HCT116 (cell line): Measurements from ENCODE around the gene EML1. TPM values are rescaled to one million over a fixed set of nuclear protein-coding genes. Genes with fewer than 3 reads are reported as not detected.

Experiments
- ATAC-seq: fragments of 200-7000 bp; cut with Tn5 transposase; 2 replicates; pipeline ENCODE4 v1.9.1; 2020; ENCODE audit warnings: mild to moderate bottlenecking, moderate library complexity
- BruUV-seq: library from RNA; stranded (reverse); fragments of 400-500 nt; replicated peaks from 2 replicates; lab custom pipeline; 2021; lab: Mats Ljungman, UMichigan
- CTCF ChIA-PET: fragments of 300-600 bp; sonication (Branson Sonifier 250); formaldehyde crosslinking; loops from one replicate; lab custom pipeline; 2021; ENCODE audit warnings: antibody characterized with exemption; lab: Charles Lee
- POLR2A ChIA-PET: fragments of 300-600, 350-600 bp; sonication (Branson Sonifier 250); formaldehyde crosslinking; loops from one replicate; lab custom pipeline; 2021; ENCODE audit warnings: antibody characterized with exemption; lab: Charles Lee
- RAD21 ChIA-PET, 2 experiments: fragments of 300-600 bp; sonication (Branson Sonifier 250); formaldehyde crosslinking; loops; one replicate each; lab custom pipeline; 2023; ENCODE audit warnings: low total read pairs in 2 of 2; ENCODE audit not compliant: uncharacterized antibody in 2 of 2, unreplicated experiment in 2 of 2, low non-redundant PET in 1 of 2; lab: Charles Lee
- DNase-seq: peaks from one replicate; pipeline ENCODE4 v3.0.0-alpha.2; 2010; ENCODE audit warnings: low read depth, low spot score
- H2AFZ ChIP-seq: fragments of 200-600 bp; shearing (Covaris generic), sonication (generic); 2 replicates; pipeline ENCODE4 v1.6.1; 2017; ENCODE audit warnings: low read depth, mixed run types, mixed read lengths, antibody characterized with exemption, low read length; ENCODE audit not compliant: poor library complexity, severe bottlenecking
- H3K27ac ChIP-seq: 2 replicates; pipeline ENCODE4 v1.5.1; 2012; ENCODE audit warnings: low read depth, low read length
- H3K27me3 ChIP-seq: fragments of 200-600 bp; sonication (generic); 2 replicates; pipeline ENCODE4 v1.6.1; 2016; ENCODE audit warnings: mixed run types, low read length, mixed read lengths; ENCODE audit not compliant: insufficient read depth
- H3K36me3 ChIP-seq, 2 experiments: fragments of 200-500 bp in 1 of 2; fragments of 200-600 bp in 1 of 2; sonication (Bioruptor generic) in 1 of 2; sonication (generic) in 1 of 2; 2 replicates each; pipeline versions ENCODE4 v1.5.1 to v1.6.1; 2014 to 2016; ENCODE audit warnings: low read length in 2 of 2, inconsistent platforms in 1 of 2, mixed read lengths in 1 of 2, mixed run types in 1 of 2; ENCODE audit not compliant: insufficient read depth in 2 of 2, control insufficient read depth in 1 of 2
- H3K4me1 ChIP-seq, 2 experiments: fragments of 200-600 bp in 1 of 2; sonication (generic) in 1 of 2; 2 replicates each; pipeline versions ENCODE4 v1.5.1 to v1.6.1; 2012 to 2017; ENCODE audit warnings: low read length in 2 of 2, inconsistent platforms in 1 of 2, mild to moderate bottlenecking in 1 of 2, mixed read lengths in 1 of 2, mixed run types in 1 of 2, moderate library complexity in 1 of 2; ENCODE audit not compliant: insufficient read depth in 2 of 2, control insufficient read depth in 1 of 2
- H3K4me2 ChIP-seq: fragments of 200-600 bp; sonication (generic); 2 replicates; pipeline ENCODE4 v1.6.1; 2017; ENCODE audit warnings: mixed run types, low read length, mixed read lengths
- H3K4me3 ChIP-seq, 2 experiments: fragments of 200-600 bp in 1 of 2; sonication (generic) in 1 of 2; replicated peaks in 1 of 2; 2 replicates each; pipeline ENCODE4 v1.5.1; 2011 to 2016; ENCODE audit warnings: low read length in 2 of 2, control low read depth in 1 of 2, low read depth in 1 of 2, mild to moderate bottlenecking in 1 of 2, mixed read lengths in 1 of 2, mixed run types in 1 of 2
- H3K79me2 ChIP-seq: fragments of 200-600 bp; sonication (generic); 2 replicates; pipeline ENCODE4 v1.6.1; 2017; ENCODE audit warnings: mild to moderate bottlenecking, mixed run types, low read length, moderate library complexity, mixed read lengths; ENCODE audit not compliant: insufficient read depth
- H3K9ac ChIP-seq: fragments of 200-600 bp; sonication (generic); 2 replicates; pipeline ENCODE4 v1.6.1; 2016; ENCODE audit warnings: low read length, mixed read lengths
- H3K9me2 ChIP-seq: fragments of 200-600 bp; sonication (generic), shearing (Covaris generic); 2 replicates; pipeline ENCODE4 v1.6.1; 2017; ENCODE audit warnings: mixed run types, mild to moderate bottlenecking, moderate library complexity; ENCODE audit not compliant: insufficient read depth
- H3K9me3 ChIP-seq, 2 experiments: fragments of 200-500 bp in 1 of 2; fragments of 200-600 bp in 1 of 2; sonication (Bioruptor generic) in 1 of 2; sonication (generic) in 1 of 2; 2 replicates each; pipeline ENCODE4 v1.6.1; 2014 to 2017; ENCODE audit warnings: low read length in 2 of 2, mixed read lengths in 2 of 2, inconsistent platforms in 1 of 2, low read depth in 1 of 2, mild to moderate bottlenecking in 1 of 2, mixed run types in 1 of 2, moderate library complexity in 1 of 2; ENCODE audit not compliant: control insufficient read depth in 1 of 2, insufficient read depth in 1 of 2
- H4K20me1 ChIP-seq: fragments of 200-600 bp; sonication (generic), shearing (Covaris generic); 2 replicates; pipeline ENCODE4 v1.6.1; 2017; ENCODE audit warnings: mixed run types, mild to moderate bottlenecking, moderate library complexity; ENCODE audit not compliant: insufficient read depth
- ATF3 ChIP-seq: IDR thresholded peaks from 2 replicates; pipeline ENCODE4 v1.6.1; 2012
- CBX3 ChIP-seq: IDR thresholded peaks from 2 replicates; pipeline ENCODE4 v1.6.1; 2012; ENCODE audit warnings: low read depth
- CEBPB ChIP-seq: IDR thresholded peaks from 2 replicates; pipeline ENCODE4 v1.6.1; 2012; ENCODE audit warnings: low read depth
- EGR1 ChIP-seq: IDR thresholded peaks from 2 replicates; pipeline ENCODE4 v1.6.1; 2012; ENCODE audit warnings: low read depth
- ELF1 ChIP-seq: IDR thresholded peaks from 2 replicates; pipeline ENCODE4 v1.6.1; 2012; ENCODE audit warnings: low read depth, borderline replicate concordance
- EZH2 ChIP-seq: fragments of 200-600 bp; sonication (generic); IDR thresholded peaks from 2 replicates; pipeline ENCODE4 v1.6.1; 2017; ENCODE audit warnings: antibody characterized with exemption, mixed run types
- JUND ChIP-seq: IDR thresholded peaks from 2 replicates; pipeline ENCODE4 v1.6.1; 2012
- POLR2A ChIP-seq: IDR thresholded peaks from 2 replicates; pipeline ENCODE4 v1.7.0; 2011; ENCODE audit warnings: borderline replicate concordance; ENCODE audit not compliant: insufficient read depth, insufficient read length; ENCODE audit errors: extremely low read depth
- RAD21 ChIP-seq: IDR thresholded peaks from 2 replicates; pipeline ENCODE4 v1.6.1; 2012; ENCODE audit warnings: low read depth, mild to moderate bottlenecking
- SRF ChIP-seq: IDR thresholded peaks from 2 replicates; pipeline ENCODE4 v1.6.1; 2012; ENCODE audit warnings: low read depth
- TCF7L2 ChIP-seq: IDR thresholded peaks from 2 replicates; pipeline ENCODE4 v1.7.0; 2011; ENCODE audit warnings: borderline replicate concordance, inconsistent platforms; ENCODE audit not compliant: insufficient read depth, insufficient read length; ENCODE audit errors: extremely low read depth
- YY1 ChIP-seq: IDR thresholded peaks from 2 replicates; pipeline ENCODE4 v1.6.1; 2011; ENCODE audit warnings: low read length, low read depth, moderate library complexity, mild to moderate bottlenecking; ENCODE audit not compliant: insufficient replicate concordance; ENCODE audit errors: extremely low read depth
- intact Hi-C: fragments of 100-400 bp; cut with micrococcal nuclease; formaldehyde crosslinking; loops from 2 replicates; pipeline ENCODE4 v1.10.0; 2022
- total RNA-seq: library from RNA; stranded (reverse); gene quantifications from one replicate; pipeline ENCODE4 v1.2.1, GENCODE V29; 2021; ENCODE audit not compliant: unreplicated experiment
- TF ChIP-seq, protein P1 (sequence below): IDR thresholded peaks from 2 replicates; pipeline ENCODE4 v1.6.1; 2012

The EML1 gene
- total RNA-seq, 1 experiment from 2014 or later = 7.4 TPM

DNA sequence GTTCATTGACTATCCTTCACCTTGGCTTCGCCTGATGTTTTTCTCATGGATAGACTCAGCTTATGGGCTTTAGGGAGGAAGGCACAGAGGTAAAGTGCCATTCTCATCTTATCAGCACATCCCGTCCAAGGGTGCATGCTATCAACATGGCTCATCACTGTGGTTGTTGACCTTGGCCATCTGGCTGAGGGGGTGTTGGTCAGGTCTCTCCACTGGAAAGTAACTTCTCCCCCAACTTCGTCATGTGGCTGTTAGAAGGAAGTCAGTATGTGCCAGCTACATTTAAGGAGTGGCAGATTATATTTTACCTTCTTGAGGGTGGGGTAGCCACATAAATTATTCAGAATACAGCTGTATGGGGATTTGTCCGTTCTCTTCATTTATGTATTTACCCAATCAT, 68.9 kb downstream of the EML1 start (continued):
- TF ChIP-seq EZH2 (no peak), JUND (no peak)
- TF ChIP-seq, all 23 proteins: peak for 0

- ChIA-PET CTCF (no interaction called here), RAD21 (no interaction called here), POLR2A (no interaction called here)
- TF ChIP-seq JUND (no peak), ATF3 (no peak), POLR2A (no peak), TCF7L2 (no peak), EGR1 (no peak), SRF (no peak)
- TF ChIP-seq, protein P1, sequence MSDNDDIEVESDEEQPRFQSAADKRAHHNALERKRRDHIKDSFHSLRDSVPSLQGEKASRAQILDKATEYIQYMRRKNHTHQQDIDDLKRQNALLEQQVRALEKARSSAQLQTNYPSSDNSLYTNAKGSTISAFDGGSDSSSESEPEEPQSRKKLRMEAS = no peak
- Histone ChIP-seq H3K9ac (no peak overlapping the region), H2AFZ (no peak overlapping the region), H3K79me2 (no peaks in the 10 kb centered on the region), H3K36me3 (no peaks in the 10 kb centered on the region), H3K4me1 (no peaks in the 10 kb centered on the region), H4K20me1 (no peaks in the 10 kb centered on the region), H3K4me2 (no peak overlapping the region), H3K27me3 (no peaks in the 10 kb centered on the region), H3K9me2 (no peaks in the 10 kb centered on the region), H3K9me3 (no peaks in the 10 kb centered on the region), H3K4me3 (no peak overlapping the region), H3K27ac (no peak overlapping the region)
- no peak for ATAC-seq
- intact Hi-C loops = no loop called here
- DNase-seq = no peak
- no TSS peak for BruUV-seq
These were observed 69.8 kb downstream of the EML1 start for GRCh38 chr14:99863059-99863458.

- no peaks in the 10 kb centered on the region for H3K9me2 ChIP-seq
- no peaks in the 10 kb centered on the region for H3K4me1 ChIP-seq
- no peaks in the 10 kb centered on the region for H3K79me2 ChIP-seq
- no peaks in the 10 kb centered on the region for H3K9me3 ChIP-seq
- H3K9ac ChIP-seq = no peak overlapping the region
- DNase-seq (no peak), ATAC-seq (no peak)
- ChIA-PET CTCF (no interaction called here), RAD21 (no interaction called here), POLR2A (no interaction called here)
- no peaks in the 10 kb centered on the region for H4K20me1 ChIP-seq
- no peak overlapping the region for H3K4me3 ChIP-seq
- intact Hi-C loops = no loop called here
- no peak overlapping the region for H3K4me2 ChIP-seq
- no peaks in the 10 kb centered on the region for H3K36me3 ChIP-seq
- TF ChIP-seq JUND (no peak), POLR2A (no peak), YY1 (no peak), TCF7L2 (no peak), RAD21 (no peak), ATF3 (no peak), ELF1 (no peak), CEBPB (no peak), CBX3 (no peak), SRF (no peak)
- TF ChIP-seq, protein P1 = no peak
- no TSS peak for BruUV-seq
- H3K27me3 ChIP-seq = no peaks in the 10 kb centered on the region
- no peak overlapping the region for H2AFZ ChIP-seq
- H3K27ac ChIP-seq = no peak overlapping the region
These were observed 72.2 kb downstream of the EML1 start for GRCh38 chr14:99865408-99865807.
